Measurements from ENCODE around the gene DLAT.
"Not testable (repeated sequence)": the region's sequence is repeated elsewhere in the genome, so short reads cannot be mapped to it uniquely, and the experiment has no call there.

Gene DLAT

GRCh38 chr11:112049777-112050176 lies 24.6 kb downstream of the DLAT start:
- DNase-seq (ENCODE audit: low read depth in 2 of 2), result no peak

- DNase-seq (ENCODE audit: low read depth in 2 of 2), result no peak
Measured at GRCh38 chr11:112050721-112051120, 25.5 kb downstream of the DLAT start.

- DNase-seq (ENCODE audit: low read depth in 2 of 2), result no peak
Measured at GRCh38 chr11:112051768-112052167, 26.6 kb downstream of the DLAT start.

- no peak for DNase-seq (ENCODE audit: low read depth in 2 of 2)
Measured at GRCh38 chr11:112057170-112057569, 32.0 kb downstream of the DLAT start.

GRCh38 chr11:112058103-112058502 lies 32.9 kb downstream of the DLAT start:
- no peak for DNase-seq (ENCODE audit: low read depth in 2 of 2)

- no peak for DNase-seq (ENCODE audit: low read depth in 2 of 2)
Measured at GRCh38 chr11:112062923-112063322, 37.7 kb downstream of the DLAT start.

- DNase-seq (ENCODE audit: low read depth in 2 of 2), result peak; percentile 59 to 61
Measured at GRCh38 chr11:112073941-112074811, 49.0 kb downstream of the DLAT start, which contains the start of the genes NKAPD1 and PIH1D2. Gene NKAPD1 (plus strand): TSS chr11:112074299. CDS start chr11:112075575, 1,276 bp downstream. Gene PIH1D2 (minus strand): TSS chr11:112074017. CDS start chr11:112073174, 843 bp downstream.

GRCh38 chr11:112082729-112083128 lies 57.5 kb downstream of the DLAT start:
- no peak for DNase-seq (ENCODE audit: low read depth in 2 of 2)

- DNase-seq (ENCODE audit: low read depth in 2 of 2), result no peak
Measured at GRCh38 chr11:112085822-112086421, 60.7 kb downstream of the DLAT start.

GRCh38 chr11:112086422-112087191 lies 61.4 kb downstream of the DLAT start, which contains the start of the genes SDHD and TIMM8B:
Gene SDHD (plus strand): TSS chr11:112086873. CDS start chr11:112086908, 35 bp downstream.
Gene TIMM8B (minus strand): TSS chr11:112086756. CDS start chr11:112086723, 33 bp downstream.
- DNase-seq (ENCODE audit: low read depth in 2 of 2), result peak; percentile 89 to 90

- DNase-seq (ENCODE audit: low read depth in 2 of 2), result no peak
Measured at GRCh38 chr11:112087212-112087611, 62.0 kb downstream of the DLAT start.

GRCh38 chr11:112095302-112095701 lies 70.1 kb downstream of the DLAT start:
- DNase-seq (ENCODE audit: low read depth in 2 of 2), result not testable (repeated sequence)

GRCh38 chr11:112096194-112096593 lies 71.0 kb downstream of the DLAT start:
- no peak for DNase-seq (ENCODE audit: low read depth in 2 of 2)

- DNase-seq (ENCODE audit: low read depth in 2 of 2), result no peak
Measured at GRCh38 chr11:112097734-112098528, 72.7 kb downstream of the DLAT start.

GRCh38 chr11:112100462-112100861 lies 75.3 kb downstream of the DLAT start:
- no peak for DNase-seq (ENCODE audit: low read depth in 2 of 2)

- no peak for DNase-seq (ENCODE audit: low read depth in 2 of 2)
Measured at GRCh38 chr11:112103446-112103845, 78.2 kb downstream of the DLAT start.

GRCh38 chr11:112106070-112106469 lies 80.9 kb downstream of the DLAT start:
- DNase-seq (ENCODE audit: low read depth in 2 of 2), result no peak
